Measurements from ENCODE around the gene LHPP.

DNA sequence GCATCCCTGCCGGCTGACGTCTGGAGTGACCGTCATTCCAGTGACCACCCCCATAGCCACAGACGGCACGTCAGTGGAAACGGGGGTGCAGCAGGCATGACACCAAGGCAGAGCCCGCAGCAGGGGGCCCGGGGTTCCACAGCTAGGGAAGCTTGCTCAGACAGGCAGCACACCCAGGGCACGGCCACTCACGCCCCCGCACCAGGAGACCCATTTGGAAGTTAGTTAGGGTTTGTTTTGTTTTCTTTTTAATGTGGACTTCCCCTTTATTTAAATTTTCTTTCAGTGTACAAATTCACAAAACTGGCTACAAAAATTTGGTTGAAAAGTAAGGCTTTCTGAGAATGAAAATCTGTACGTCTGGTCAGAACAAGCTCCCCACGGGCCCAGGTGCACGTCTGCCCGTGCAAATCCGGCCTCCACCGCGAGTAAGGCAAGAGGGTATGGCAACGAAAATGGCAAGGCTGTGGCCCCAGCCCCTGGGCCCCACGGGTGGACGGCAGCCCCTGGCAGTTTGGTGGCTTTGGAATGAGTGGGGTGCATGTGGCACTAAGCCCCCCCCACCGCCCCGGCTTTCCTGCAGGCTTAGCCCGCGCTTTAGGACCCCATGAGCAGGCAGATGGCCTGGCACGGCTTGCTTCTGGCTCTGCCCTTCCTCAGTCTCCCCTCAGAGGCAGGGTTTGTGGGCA is 158.3 kb downstream of the LHPP start:
- TF ChIP-seq YY1 (IDR thresholded peaks at IDR 0.05; ENCODE audit: insufficient read depth, insufficient read length) (no peak), ZNF274 (IDR thresholded peaks at IDR 0.05; ENCODE audit: low read depth, low read length) (no peak), SUZ12 (IDR thresholded peaks at IDR 0.05; ENCODE audit: extremely low read depth, insufficient read depth, insufficient read length) (no peak)
